SK-N-SH (cell line): ENCODE results near the gene MIER1. TPM values are rescaled to one million over a fixed set of nuclear protein-coding genes. Genes with fewer than 3 reads are reported as not detected.

Experiments used
- CTCF ChIA-PET: fragments of 300-600, 350-600 bp; formaldehyde crosslinking; extraction: SDS; loops from one replicate; lab custom pipeline; 2021; lab: Yijun Ruan, JAX
- POLR2A ChIA-PET: fragments of 350-600 bp; sonication (Branson Sonifier 250); formaldehyde crosslinking; extraction: SDS; loops from one replicate; lab custom pipeline; 2020; ENCODE audit warnings: antibody characterized with exemption, inconsistent platforms; lab: Yijun Ruan, JAX
- DNase-seq: peaks from one replicate; pipeline ENCODE4 v3.0.0; 2012
- H2AFZ ChIP-seq: fragments of 200-600 bp; sonication (generic); 2 replicates; pipeline ENCODE4 v1.8.1; 2016; ENCODE audit warnings: antibody characterized with exemption, mild to moderate bottlenecking, low read depth
- H3F3A ChIP-seq: fragments of 200-600 bp; sonication (generic); replicated peaks from 2 replicates; pipeline ENCODE3; 2016; ENCODE audit warnings: antibody characterized with exemption, mild to moderate bottlenecking; ENCODE audit not compliant: insufficient read depth
- H3K27ac ChIP-seq, 2 experiments: fragments of 200-500 bp in 1 of 2; fragments of 200-600 bp in 1 of 2; sonication (Bioruptor generic) in 1 of 2; sonication (generic), shearing (Covaris generic) in 1 of 2; 2 replicates each; pipeline versions ENCODE4 v1.5.1 to v1.6.1; 2014 to 2016; ENCODE audit warnings: low read depth in 2 of 2, inconsistent platforms in 1 of 2, low read length in 1 of 2, mild to moderate bottlenecking in 1 of 2, mixed read lengths in 1 of 2
- H3K27me3 ChIP-seq: fragments of 200-600 bp; sonication (generic), shearing (Covaris generic); 2 replicates; pipeline ENCODE4 v1.6.1; 2016; ENCODE audit warnings: mixed run types; ENCODE audit not compliant: insufficient read depth
- H3K36me3 ChIP-seq, 2 experiments: fragments of 200-500 bp in 1 of 2; fragments of 200-600 bp in 1 of 2; sonication (Bioruptor generic) in 1 of 2; sonication (generic) in 1 of 2; replicated peaks in 1 of 2; 2 replicates each; pipeline versions ENCODE3 to v1.5.1; 2014 to 2016; ENCODE audit warnings: low read length in 1 of 2, mild to moderate bottlenecking in 1 of 2; ENCODE audit not compliant: insufficient read depth in 2 of 2, control insufficient read depth in 1 of 2
- H3K4me1 ChIP-seq, 2 experiments: fragments of 200-500 bp in 1 of 2; fragments of 200-600 bp in 1 of 2; sonication (Bioruptor generic) in 1 of 2; sonication (generic), shearing (Covaris generic) in 1 of 2; 2 replicates each; pipeline versions ENCODE4 v1.5.1 to v1.6.1; 2014 to 2016; ENCODE audit warnings: low read depth in 1 of 2, low read length in 1 of 2, mixed run types in 1 of 2; ENCODE audit not compliant: insufficient read depth in 2 of 2, control insufficient read depth in 1 of 2
- H3K4me2 ChIP-seq: fragments of 200-600 bp; sonication (generic), shearing (Covaris generic); 2 replicates; pipeline ENCODE4 v1.6.1; 2017; ENCODE audit warnings: mixed run types
- H3K4me3 ChIP-seq, 2 experiments: fragments of 200-500 bp in 1 of 2; fragments of 200-600 bp in 1 of 2; sonication (Bioruptor generic) in 1 of 2; sonication (generic), shearing (Covaris generic) in 1 of 2; 2 replicates each; pipeline versions ENCODE4 v1.5.1 to v1.8.1; 2014 to 2016; ENCODE audit warnings: low read depth in 2 of 2, inconsistent platforms in 1 of 2, low read length in 1 of 2, mild to moderate bottlenecking in 1 of 2, mixed read lengths in 1 of 2, moderate library complexity in 1 of 2
- H3K79me2 ChIP-seq: fragments of 200-600 bp; sonication (generic); 2 replicates; pipeline ENCODE4 v1.8.1; 2017; ENCODE audit warnings: mild to moderate bottlenecking; ENCODE audit not compliant: insufficient read depth
- H3K9ac ChIP-seq: fragments of 200-600 bp; sonication (generic); 2 replicates; pipeline ENCODE4 v1.6.1; 2017; ENCODE audit warnings: mixed run types
- H3K9me2 ChIP-seq: fragments of 200-600 bp; sonication (generic); 2 replicates; pipeline ENCODE4 v1.6.1; 2017; ENCODE audit warnings: mixed run types
- H3K9me3 ChIP-seq: fragments of 200-600 bp; sonication (generic); 2 replicates; pipeline ENCODE4 v1.6.1; 2017; ENCODE audit warnings: mixed run types, mild to moderate bottlenecking, moderate library complexity
- H4K20me1 ChIP-seq: fragments of 200-600 bp; sonication (generic); 2 replicates; pipeline ENCODE4 v1.6.1; 2017; ENCODE audit warnings: mild to moderate bottlenecking, mixed run types; ENCODE audit not compliant: insufficient read depth
- EZH2phosphoT487 ChIP-seq: fragments of 200-600 bp; sonication (generic); IDR thresholded peaks from 2 replicates; pipeline ENCODE4 v1.6.1; 2017; ENCODE audit warnings: low read depth, mixed run types, mild to moderate bottlenecking, antibody characterized with exemption, moderate library complexity, borderline replicate concordance
- FOSL2 ChIP-seq: IDR thresholded peaks from 2 replicates; pipeline ENCODE4 v1.4.0; 2012; ENCODE audit warnings: low read depth, mild to moderate bottlenecking, moderate library complexity, borderline replicate concordance
- FOXJ3 ChIP-seq: sonication (generic); formaldehyde crosslinking; IDR thresholded peaks from 2 replicates; pipeline ENCODE4 v1.5.1; 2020; ENCODE audit warnings: mild to moderate bottlenecking, missing genetic modification reagents
- FOXM1 ChIP-seq: IDR thresholded peaks from 2 replicates; pipeline ENCODE4 v1.4.0; 2012; ENCODE audit warnings: low read depth, mild to moderate bottlenecking
- GABPA ChIP-seq: IDR thresholded peaks from 2 replicates; pipeline ENCODE4 v1.4.0; 2012; ENCODE audit warnings: low read depth, mild to moderate bottlenecking
- GATA2 ChIP-seq: sonication (generic); formaldehyde crosslinking; IDR thresholded peaks from 2 replicates; pipeline ENCODE4 v1.5.0; 2020; ENCODE audit warnings: mild to moderate bottlenecking, missing genetic modification reagents
- JUND ChIP-seq: IDR thresholded peaks from 2 replicates; pipeline ENCODE4 v1.4.0; 2012
- MEF2A ChIP-seq: IDR thresholded peaks from 2 replicates; pipeline ENCODE4 v1.4.0; 2012; ENCODE audit warnings: low read depth, borderline replicate concordance
- NRF1 ChIP-seq: IDR thresholded peaks from 2 replicates; pipeline ENCODE4 v1.6.1; 2012; ENCODE audit warnings: low read depth, mild to moderate bottlenecking, low read length
- POLR2AphosphoS5 ChIP-seq: IDR thresholded peaks from 2 replicates; pipeline ENCODE4 v1.6.1; 2012; ENCODE audit warnings: low read depth, low read length
- RCOR1 ChIP-seq: fragments of 150-350 bp; IDR thresholded peaks from 2 replicates; pipeline ENCODE4 v1.6.1; 2017; ENCODE audit warnings: antibody characterized with exemption, low read length
- SIN3A ChIP-seq: IDR thresholded peaks from 2 replicates; pipeline ENCODE4 v1.6.1; 2012; ENCODE audit warnings: low read depth, mild to moderate bottlenecking, low read length, moderate library complexity, borderline replicate concordance
- SMC3 ChIP-seq: IDR thresholded peaks from 2 replicates; pipeline ENCODE4 v1.6.1; 2012; ENCODE audit warnings: low read depth, low read length, improper control_type of control experiment
- TEAD4 ChIP-seq: IDR thresholded peaks from 2 replicates; pipeline ENCODE4 v1.4.0; 2012; ENCODE audit warnings: mild to moderate bottlenecking, borderline replicate concordance; ENCODE audit not compliant: insufficient read depth
- YY1 ChIP-seq: IDR thresholded peaks from 2 replicates; pipeline ENCODE4 v1.4.0; 2012; ENCODE audit warnings: low read depth, mild to moderate bottlenecking
- WGBS: methylation state at CpG from one replicate; pipeline ENCODE4 v1.1.6; 2017; ENCODE audit warnings: low lambda C conversion rate; 5-methylcytosine and 5-hydroxymethylcytosine counted together
- polyA plus RNA-seq, 3 experiments: library from polyadenylated mRNA; depleted of rRNA; stranded (reverse); fragments of >200 nt; gene quantifications; 2 replicates each; pipeline ENCODE4 v1.2.3, GENCODE V29; 2012
- TF ChIP-seq, protein P1 (sequence below): IDR thresholded peaks from 2 replicates; pipeline ENCODE4 v1.4.0; 2012; ENCODE audit warnings: low read depth, borderline replicate concordance
- TF ChIP-seq, protein P2 (sequence below): IDR thresholded peaks from 2 replicates; pipeline ENCODE4; 2012
- TF ChIP-seq, protein P3 (sequence below): fragments of 200-600 bp; sonication (generic); IDR thresholded peaks from 2 replicates; pipeline ENCODE4 v1.6.1; 2017; ENCODE audit warnings: antibody characterized with exemption, mild to moderate bottlenecking, moderate library complexity

Gene MIER1
- polyA plus RNA-seq, 1 of the 3 experiments (the other 2 are of a cell fraction) = 4.4 TPM

DNA sequence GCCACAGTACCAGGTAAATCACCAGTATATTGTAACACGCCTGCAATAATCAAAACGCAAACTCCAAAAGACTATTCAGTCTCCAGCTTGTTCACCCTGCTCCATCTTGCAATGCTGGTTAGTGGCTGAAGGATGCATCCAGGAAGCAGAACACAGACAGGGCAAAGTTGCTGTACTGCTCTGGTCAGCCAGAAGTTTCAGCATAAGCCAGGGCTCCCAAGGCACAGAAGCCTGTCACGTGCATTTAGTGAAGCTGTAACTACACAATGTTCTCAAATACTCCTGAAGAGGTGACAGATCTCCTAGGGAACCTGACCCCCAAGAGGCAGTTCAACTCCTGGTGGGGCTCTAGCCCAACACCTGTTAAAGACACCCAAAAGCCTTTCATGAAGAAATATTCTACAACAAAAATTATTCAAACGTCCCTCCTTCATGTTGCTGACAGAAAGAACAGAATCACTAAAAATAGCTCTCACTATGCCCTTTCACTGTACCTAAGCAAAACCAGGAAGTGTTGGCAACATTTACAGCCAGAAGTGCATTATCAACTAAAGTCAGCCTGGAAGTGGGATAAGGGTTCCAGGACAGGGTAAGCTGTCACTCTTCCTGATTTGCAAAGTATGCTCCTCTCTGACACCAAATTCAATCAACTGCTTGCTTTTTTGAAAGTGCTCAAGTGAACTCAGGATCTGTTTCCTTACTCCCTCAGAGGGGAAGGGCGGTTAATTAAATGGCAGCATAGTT lies 77.1 kb downstream of the MIER1 start (continued):
- TF ChIP-seq, protein P1, sequence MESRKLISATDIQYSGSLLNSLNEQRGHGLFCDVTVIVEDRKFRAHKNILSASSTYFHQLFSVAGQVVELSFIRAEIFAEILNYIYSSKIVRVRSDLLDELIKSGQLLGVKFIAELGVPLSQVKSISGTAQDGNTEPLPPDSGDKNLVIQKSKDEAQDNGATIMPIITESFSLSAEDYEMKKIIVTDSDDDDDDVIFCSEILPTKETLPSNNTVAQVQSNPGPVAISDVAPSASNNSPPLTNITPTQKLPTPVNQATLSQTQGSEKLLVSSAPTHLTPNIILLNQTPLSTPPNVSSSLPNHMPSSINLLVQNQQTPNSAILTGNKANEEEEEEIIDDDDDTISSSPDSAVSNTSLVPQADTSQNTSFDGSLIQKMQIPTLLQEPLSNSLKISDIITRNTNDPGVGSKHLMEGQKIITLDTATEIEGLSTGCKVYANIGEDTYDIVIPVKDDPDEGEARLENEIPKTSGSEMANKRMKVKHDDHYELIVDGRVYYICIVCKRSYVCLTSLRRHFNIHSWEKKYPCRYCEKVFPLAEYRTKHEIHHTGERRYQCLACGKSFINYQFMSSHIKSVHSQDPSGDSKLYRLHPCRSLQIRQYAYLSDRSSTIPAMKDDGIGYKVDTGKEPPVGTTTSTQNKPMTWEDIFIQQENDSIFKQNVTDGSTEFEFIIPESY = no peak
- TF ChIP-seq EZH2phosphoT487 (no peak), RCOR1 (no peak), YY1 (no peak), JUND (no peak), MEF2A (no peak)
- TF ChIP-seq, protein P2, sequence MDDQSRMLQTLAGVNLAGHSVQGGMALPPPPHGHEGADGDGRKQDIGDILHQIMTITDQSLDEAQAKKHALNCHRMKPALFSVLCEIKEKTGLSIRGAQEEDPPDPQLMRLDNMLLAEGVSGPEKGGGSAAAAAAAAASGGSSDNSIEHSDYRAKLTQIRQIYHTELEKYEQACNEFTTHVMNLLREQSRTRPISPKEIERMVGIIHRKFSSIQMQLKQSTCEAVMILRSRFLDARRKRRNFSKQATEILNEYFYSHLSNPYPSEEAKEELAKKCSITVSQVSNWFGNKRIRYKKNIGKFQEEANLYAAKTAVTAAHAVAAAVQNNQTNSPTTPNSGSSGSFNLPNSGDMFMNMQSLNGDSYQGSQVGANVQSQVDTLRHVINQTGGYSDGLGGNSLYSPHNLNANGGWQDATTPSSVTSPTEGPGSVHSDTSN = no peak

DNA sequence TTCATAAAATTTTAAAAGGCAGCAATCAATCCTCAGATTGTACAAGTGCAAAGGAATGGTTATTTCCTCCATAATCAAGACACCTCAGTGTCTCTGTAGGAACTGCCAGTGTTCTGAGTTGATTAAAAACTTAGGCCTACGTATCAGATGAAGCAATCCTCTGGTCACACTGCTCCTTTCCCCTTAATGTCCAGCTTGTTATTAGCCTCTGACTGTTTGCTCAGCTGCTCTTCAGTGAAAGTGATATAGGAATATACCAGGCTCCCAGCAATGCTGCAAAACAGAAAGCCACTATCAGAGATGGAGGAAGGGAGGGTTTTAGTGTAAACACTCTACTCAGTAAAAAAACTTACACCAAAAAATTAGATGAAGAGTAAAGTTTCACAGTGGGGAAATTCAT lies 79.4 kb downstream of the MIER1 start:
- no peak overlapping the region for H2AFZ ChIP-seq
- TF ChIP-seq SIN3A = no peak
- TF ChIP-seq, protein P3, sequence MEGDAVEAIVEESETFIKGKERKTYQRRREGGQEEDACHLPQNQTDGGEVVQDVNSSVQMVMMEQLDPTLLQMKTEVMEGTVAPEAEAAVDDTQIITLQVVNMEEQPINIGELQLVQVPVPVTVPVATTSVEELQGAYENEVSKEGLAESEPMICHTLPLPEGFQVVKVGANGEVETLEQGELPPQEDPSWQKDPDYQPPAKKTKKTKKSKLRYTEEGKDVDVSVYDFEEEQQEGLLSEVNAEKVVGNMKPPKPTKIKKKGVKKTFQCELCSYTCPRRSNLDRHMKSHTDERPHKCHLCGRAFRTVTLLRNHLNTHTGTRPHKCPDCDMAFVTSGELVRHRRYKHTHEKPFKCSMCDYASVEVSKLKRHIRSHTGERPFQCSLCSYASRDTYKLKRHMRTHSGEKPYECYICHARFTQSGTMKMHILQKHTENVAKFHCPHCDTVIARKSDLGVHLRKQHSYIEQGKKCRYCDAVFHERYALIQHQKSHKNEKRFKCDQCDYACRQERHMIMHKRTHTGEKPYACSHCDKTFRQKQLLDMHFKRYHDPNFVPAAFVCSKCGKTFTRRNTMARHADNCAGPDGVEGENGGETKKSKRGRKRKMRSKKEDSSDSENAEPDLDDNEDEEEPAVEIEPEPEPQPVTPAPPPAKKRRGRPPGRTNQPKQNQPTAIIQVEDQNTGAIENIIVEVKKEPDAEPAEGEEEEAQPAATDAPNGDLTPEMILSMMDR = no peak
- no peak for TF ChIP-seq FOXM1
- no peak for TF ChIP-seq POLR2AphosphoS5
- no peak for TF ChIP-seq FOXJ3 (CRISPR knock-in tag)
- TF ChIP-seq NRF1 = no peak
- no peak for TF ChIP-seq FOSL2
- TF ChIP-seq TEAD4 = no peak
- no peak for TF ChIP-seq SMC3
- no peak for TF ChIP-seq YY1
- TF ChIP-seq GABPA = no peak
- no peak for TF ChIP-seq GATA2
- H3K4me2 ChIP-seq = no peak overlapping the region
- no peaks in the 10 kb centered on the region for H3K79me2 ChIP-seq
- H3K36me3 ChIP-seq = peaks cover 11 to 35% of the 10 kb centered on the region in 2 experiments
- ChIA-PET POLR2A (no interaction called here), CTCF (interaction anchor here (1.5 kb wide), 1 partner anchor 145 kb away, joined by 7 read pairs; no protein-coding TSS in a partner anchor)
- H3K4me3 ChIP-seq = no peak overlapping the region
- no peaks in the 10 kb centered on the region for H3K9me2 ChIP-seq
- no peaks in the 10 kb centered on the region for H3K9me3 ChIP-seq
- no peaks in the 10 kb centered on the region for H3K27me3 ChIP-seq
- no peak overlapping the region for H3K27ac ChIP-seq
- no peaks in the 10 kb centered on the region for H4K20me1 ChIP-seq
- no peak overlapping the region for H3K9ac ChIP-seq
- 100% methylated on average over 1 of the region's 1 CpG for WGBS
- peaks cover 8% of the 10 kb centered on the region for H3F3A ChIP-seq
- H3K4me1 ChIP-seq = no peaks in the 10 kb centered on the region
- no peak for DNase-seq
